Limb (tissue), 2 donors: ENCODE data around the gene ABCG5.

Experiments used
- DNase-seq, 2 donors: peaks; one replicate each; pipeline ENCODE4 v3.0.0-alpha.2; 2016; ENCODE audit errors: extremely low spot score in 2 of 2

ABCG5 gene

GRCh38 chr2:43838560-43839267, at the start of gene ABCG5, which contains the start of gene ABCG8:
ABCG5 (minus strand) TSS chr2:43838839; CDS start chr2:43838679, 160 bp downstream.
ABCG8 (plus strand) TSS chr2:43838971; CDS start chr2:43839054, 83 bp downstream.
- DNase-seq = no peak

GRCh38 chr2:43887176-43887575, 48.5 kb upstream of the ABCG5 start:
- no peak for DNase-seq

- no peak for DNase-seq
Observed at GRCh38 chr2:43885132-43885632, 46.5 kb upstream of the ABCG5 start.

- no peak for DNase-seq
Observed at GRCh38 chr2:43884689-43885088, 46.0 kb upstream of the ABCG5 start.

GRCh38 chr2:43882312-43882711, 43.7 kb upstream of the ABCG5 start:
- no peak for DNase-seq

GRCh38 chr2:43880952-43881351, 42.3 kb upstream of the ABCG5 start:
- DNase-seq = no peak

GRCh38 chr2:43880471-43880870, 41.8 kb upstream of the ABCG5 start:
- no peak for DNase-seq

GRCh38 chr2:43879261-43879660, 40.6 kb upstream of the ABCG5 start:
- DNase-seq = no peak

GRCh38 chr2:43877782-43878464, 39.3 kb upstream of the ABCG5 start:
- peak; percentile 12 to 68 for DNase-seq

- DNase-seq = no peak
Observed at GRCh38 chr2:43874776-43875451, 36.3 kb upstream of the ABCG5 start.

GRCh38 chr2:43872151-43872550, 33.5 kb upstream of the ABCG5 start:
- no peak for DNase-seq

- no peak for DNase-seq
Observed at GRCh38 chr2:43855292-43855691, 16.7 kb upstream of the ABCG5 start.

- peak in 1 of 2 donors; percentile 10 for DNase-seq
Observed at GRCh38 chr2:43854671-43855070, 16.0 kb upstream of the ABCG5 start.

- DNase-seq = peak in 1 of 2 donors; percentile 18
Observed at GRCh38 chr2:43853141-43854081, 14.8 kb upstream of the ABCG5 start.

- DNase-seq = peak in 1 of 2 donors; percentile 17
Observed at GRCh38 chr2:43852196-43852730, 13.6 kb upstream of the ABCG5 start.

- DNase-seq = peak in 1 of 2 donors; percentile 17
Observed at GRCh38 chr2:43851011-43851980, 12.7 kb upstream of the ABCG5 start.

GRCh38 chr2:43848214-43848613, 9.6 kb upstream of the ABCG5 start:
- DNase-seq = no peak

- no peak for DNase-seq
Observed at GRCh38 chr2:43846140-43846793, 7.6 kb upstream of the ABCG5 start.

GRCh38 chr2:43845181-43845580, 6.5 kb upstream of the ABCG5 start:
- no peak for DNase-seq
